ENCODE data around the gene ALOX15. TPM values are rescaled to one million over a fixed set of nuclear protein-coding genes. Genes with fewer than 3 reads are reported as not detected.
A peak's percentile ranks its signal among the peaks of the same experiment; 100 is the strongest.

The ALOX15 gene
- total RNA-seq, 2 donors from 2014 or later: not detected

DNA sequence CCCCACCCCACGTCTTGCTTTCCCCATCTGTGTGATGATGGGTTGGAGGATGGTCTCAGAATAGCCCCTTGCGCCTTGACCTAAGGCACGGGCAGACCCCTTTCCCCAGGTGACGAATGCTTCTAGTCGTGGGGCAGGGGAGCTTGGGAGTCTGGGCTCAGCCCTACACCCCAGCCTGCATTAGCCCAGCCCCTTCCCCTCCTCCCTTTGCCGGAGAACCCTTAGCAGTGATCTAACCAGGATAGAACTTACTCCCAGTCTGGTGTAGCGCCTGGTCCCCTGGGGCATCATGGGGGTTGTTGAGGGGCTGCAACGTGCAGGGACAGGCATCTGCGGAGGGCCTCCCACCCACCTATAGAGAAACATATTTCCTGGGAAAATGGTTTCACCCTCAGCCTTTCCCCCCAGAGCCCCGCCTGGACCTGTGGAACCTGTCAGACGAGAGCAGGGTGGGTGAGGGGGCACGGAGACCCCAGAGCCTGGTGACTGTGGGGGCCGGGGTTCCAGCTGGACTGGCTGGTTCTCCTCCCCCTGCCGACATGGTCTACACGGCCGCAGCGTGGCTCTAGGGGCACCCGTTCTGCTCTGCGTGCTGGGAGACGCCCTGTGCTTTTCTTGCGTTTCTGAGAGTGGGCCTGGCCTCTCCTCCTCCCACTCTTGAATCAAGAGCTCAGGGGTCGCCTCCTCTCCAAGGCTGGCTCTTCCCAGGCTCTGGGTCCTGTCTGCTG lies 52.4 kb downstream of the ALOX15 start:
- no peaks in the 10 kb centered on the region for H3K4me1 Mint-ChIP-seq (ENCODE audit: low read depth in 2 of 2)
- no peak overlapping the region for H3K4me3 Mint-ChIP-seq
- H3K27me3 Mint-ChIP-seq: peaks cover 20% of the 10 kb centered on the region in 2 donors
- no peaks in the 10 kb centered on the region for H3K36me3 Mint-ChIP-seq
- ATAC-seq: no peak
- H3K9me3 Mint-ChIP-seq: no peaks in the 10 kb centered on the region
- no peak overlapping the region for H3K27ac Mint-ChIP-seq
- peak; percentile 56 for DNase-seq (ENCODE audit: low spot score)

DNA sequence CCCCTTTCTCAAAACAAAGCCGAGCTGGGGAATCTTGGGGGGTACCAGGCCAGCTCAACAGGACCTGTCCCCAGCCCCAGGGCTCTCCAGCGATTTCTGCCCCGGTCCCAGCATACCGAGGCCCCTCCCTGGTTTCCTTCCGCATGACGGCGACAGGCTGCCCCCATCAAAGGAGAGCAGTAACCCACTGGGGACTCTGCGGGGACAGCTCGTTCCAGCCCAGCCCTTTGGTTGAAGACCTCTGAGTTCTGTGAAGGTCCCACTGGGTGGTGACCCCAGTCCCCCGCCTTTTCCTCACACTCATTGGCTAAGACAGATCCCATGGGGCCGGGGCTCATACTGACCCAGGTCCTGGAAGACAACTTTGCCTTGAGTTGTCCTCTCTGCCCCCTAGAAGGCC lies 53.1 kb downstream of the ALOX15 start:
- H3K27me3 Mint-ChIP-seq: peaks cover 25 to 26% of the 10 kb centered on the region in 2 donors
- no peak for ATAC-seq
- H3K27ac Mint-ChIP-seq: no peak overlapping the region
- H3K4me1 Mint-ChIP-seq (ENCODE audit: low read depth in 2 of 2): peaks cover 0 to 6% of the 10 kb centered on the region in 2 donors
- H3K9me3 Mint-ChIP-seq: no peaks in the 10 kb centered on the region
- DNase-seq (ENCODE audit: low spot score): peak; percentile 45
- H3K4me3 Mint-ChIP-seq: no peak overlapping the region
- H3K36me3 Mint-ChIP-seq: no peaks in the 10 kb centered on the region

DNA sequence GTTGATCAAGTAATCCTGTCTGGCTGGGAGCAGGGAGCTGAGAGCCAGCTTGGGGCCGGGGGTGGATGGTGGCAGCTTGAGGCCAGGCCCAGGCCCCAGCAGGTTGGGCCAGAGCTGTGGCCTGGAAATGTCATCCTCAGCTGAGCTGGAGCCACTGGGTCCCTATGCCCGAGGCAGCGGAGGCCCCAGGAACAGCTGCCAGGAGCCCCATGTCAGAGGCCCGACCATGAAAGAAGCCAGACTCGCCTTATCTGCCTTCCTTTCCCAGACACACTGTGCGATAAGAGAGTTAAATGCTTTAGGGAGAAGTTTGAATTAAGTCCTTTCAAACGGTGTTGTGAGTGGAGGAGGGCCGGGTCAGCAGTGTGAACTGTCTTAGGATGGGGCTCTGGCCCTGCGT lies 53.7 kb downstream of the ALOX15 start:
- H3K27me3 Mint-ChIP-seq: peaks cover 28 to 30% of the 10 kb centered on the region in 2 donors
- ATAC-seq (no peak), DNase-seq (ENCODE audit: low spot score) (no peak)
- H3K4me3 Mint-ChIP-seq: no peak overlapping the region
- H3K27ac Mint-ChIP-seq: no peak overlapping the region
- no peaks in the 10 kb centered on the region for H3K9me3 Mint-ChIP-seq
- peaks cover 0 to 6% of the 10 kb centered on the region in 2 donors for H3K4me1 Mint-ChIP-seq (ENCODE audit: low read depth in 2 of 2)
- no peaks in the 10 kb centered on the region for H3K36me3 Mint-ChIP-seq

DNA sequence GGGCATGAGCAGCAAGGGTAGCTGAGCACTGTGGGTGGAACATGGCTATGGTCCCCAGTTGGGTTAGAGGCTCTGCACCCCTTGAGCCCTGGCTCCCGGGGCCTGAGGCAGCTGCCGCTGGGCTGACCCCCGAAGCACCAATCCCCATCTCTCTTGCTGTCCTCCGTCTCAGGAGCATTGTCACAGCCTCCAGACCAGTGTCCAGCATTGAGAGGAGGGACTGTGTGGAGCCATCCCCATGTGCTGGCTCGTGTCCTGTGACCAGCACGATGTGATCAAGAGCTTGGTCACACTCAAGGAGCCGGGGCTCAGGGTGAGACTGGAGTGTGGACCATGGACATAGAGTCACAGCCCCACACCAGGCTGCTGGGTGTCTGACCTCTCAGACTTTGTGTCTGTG lies 54.3 kb downstream of the ALOX15 start:
- Mint-ChIP-seq H3K4me3 (no peak overlapping the region), H3K9me3 (no peaks in the 10 kb centered on the region), H3K36me3 (no peaks in the 10 kb centered on the region), H3K27me3 (peaks cover 29 to 30% of the 10 kb centered on the region in 2 donors), H3K4me1 (ENCODE audit: low read depth in 2 of 2) (peaks cover 0 to 6% of the 10 kb centered on the region in 2 donors), H3K27ac (no peak overlapping the region)
- no peak for ATAC-seq
- no peak for DNase-seq (ENCODE audit: low spot score)

DNA sequence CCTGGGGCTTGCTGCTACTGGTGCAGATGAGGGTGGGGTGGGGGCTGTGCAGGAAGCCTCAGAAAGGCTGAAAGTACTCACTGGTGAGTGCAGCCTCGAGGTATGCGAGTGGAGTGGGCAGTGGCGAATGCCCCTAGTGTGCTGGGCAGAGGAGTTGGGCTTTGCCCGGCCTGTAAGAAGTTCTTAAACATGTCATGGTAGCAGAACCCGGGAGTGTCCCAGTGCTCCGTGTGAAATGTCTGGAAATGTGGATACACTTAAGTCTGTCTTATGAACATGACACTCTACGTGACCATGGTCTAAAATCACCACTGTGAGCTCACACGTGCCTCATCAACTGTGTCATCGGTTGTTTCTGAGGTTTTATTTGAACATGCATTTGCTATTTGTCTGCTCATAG lies 55.4 kb downstream of the ALOX15 start:
- Mint-ChIP-seq H3K4me3 (no peak overlapping the region), H3K4me1 (ENCODE audit: low read depth in 2 of 2) (peaks cover 0 to 6% of the 10 kb centered on the region in 2 donors), H3K27ac (no peak overlapping the region), H3K27me3 (peaks cover 30 to 33% of the 10 kb centered on the region in 2 donors), H3K9me3 (no peaks in the 10 kb centered on the region), H3K36me3 (no peaks in the 10 kb centered on the region)
- DNase-seq (ENCODE audit: low spot score) (no peak), ATAC-seq (no peak)

DNA sequence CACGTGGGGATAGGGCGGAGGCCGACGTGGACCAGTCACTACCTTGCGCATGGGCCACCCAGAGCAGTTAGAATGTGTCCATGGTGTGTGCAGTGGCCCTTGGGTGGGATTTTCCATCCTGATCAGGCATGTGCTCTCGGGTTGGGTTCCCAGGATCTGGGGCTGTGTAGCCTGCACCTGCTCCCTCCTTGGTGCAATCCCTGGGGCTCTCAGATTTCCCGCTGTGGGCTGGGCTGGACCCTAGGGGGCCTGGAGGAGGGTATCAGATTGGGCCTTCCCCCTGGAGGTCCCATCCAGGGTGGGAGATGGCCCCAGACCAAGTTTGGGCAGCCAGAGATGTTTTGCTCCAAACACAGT lies 55.9 kb downstream of the ALOX15 start:
- Mint-ChIP-seq H3K27me3 (peaks cover 27 to 34% of the 10 kb centered on the region in 2 donors), H3K4me3 (no peak overlapping the region), H3K9me3 (no peaks in the 10 kb centered on the region), H3K4me1 (ENCODE audit: low read depth in 2 of 2) (peaks cover 0 to 6% of the 10 kb centered on the region in 2 donors), H3K36me3 (no peaks in the 10 kb centered on the region), H3K27ac (no peak overlapping the region)
- ATAC-seq (no peak), DNase-seq (ENCODE audit: low spot score) (no peak)

DNA sequence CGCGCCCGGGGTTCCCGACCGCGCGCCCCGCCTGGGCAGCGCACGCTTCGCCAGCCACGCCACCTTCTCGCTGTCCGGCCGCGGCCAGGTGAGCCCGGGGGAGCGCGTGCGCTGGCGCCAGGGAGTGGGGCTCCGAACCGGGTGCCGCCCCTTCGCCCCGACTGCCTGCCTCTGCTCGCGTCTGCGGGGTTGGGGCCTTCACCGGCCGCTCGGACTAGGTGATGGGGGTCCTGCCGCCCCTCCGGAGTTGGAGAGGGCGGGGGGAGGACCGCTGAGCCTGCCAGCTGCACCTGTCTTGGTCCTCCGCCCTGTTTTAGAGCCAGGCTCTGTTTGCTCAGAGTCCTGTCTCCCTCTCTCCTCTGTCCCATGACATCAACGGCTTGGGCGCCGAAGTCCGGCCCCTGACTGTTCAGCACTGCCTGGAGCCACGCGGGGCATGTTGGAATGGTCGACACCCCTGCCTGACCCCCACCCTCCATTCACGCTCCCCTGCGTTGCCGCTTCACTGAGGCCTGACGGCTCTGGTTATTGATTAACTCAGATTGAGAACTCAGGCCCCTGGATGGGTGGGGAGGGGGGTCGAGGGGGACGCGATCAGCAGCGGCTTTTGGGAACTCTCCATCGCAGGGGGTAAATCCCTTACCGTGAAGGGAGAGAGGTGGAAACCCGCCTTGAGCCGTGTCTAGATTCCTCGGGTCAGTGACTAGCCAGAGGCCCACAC lies 56.4 kb downstream of the ALOX15 start:
- no peak for ATAC-seq
- H3K4me3 Mint-ChIP-seq: no peak overlapping the region
- H3K9me3 Mint-ChIP-seq: no peaks in the 10 kb centered on the region
- H3K4me1 Mint-ChIP-seq (ENCODE audit: low read depth in 2 of 2): peaks cover 0 to 6% of the 10 kb centered on the region in 2 donors
- peaks cover 22 to 29% of the 10 kb centered on the region in 2 donors for H3K27me3 Mint-ChIP-seq
- DNase-seq (ENCODE audit: low spot score): no peak
- H3K27ac Mint-ChIP-seq: no peak overlapping the region
- no peaks in the 10 kb centered on the region for H3K36me3 Mint-ChIP-seq

DNA sequence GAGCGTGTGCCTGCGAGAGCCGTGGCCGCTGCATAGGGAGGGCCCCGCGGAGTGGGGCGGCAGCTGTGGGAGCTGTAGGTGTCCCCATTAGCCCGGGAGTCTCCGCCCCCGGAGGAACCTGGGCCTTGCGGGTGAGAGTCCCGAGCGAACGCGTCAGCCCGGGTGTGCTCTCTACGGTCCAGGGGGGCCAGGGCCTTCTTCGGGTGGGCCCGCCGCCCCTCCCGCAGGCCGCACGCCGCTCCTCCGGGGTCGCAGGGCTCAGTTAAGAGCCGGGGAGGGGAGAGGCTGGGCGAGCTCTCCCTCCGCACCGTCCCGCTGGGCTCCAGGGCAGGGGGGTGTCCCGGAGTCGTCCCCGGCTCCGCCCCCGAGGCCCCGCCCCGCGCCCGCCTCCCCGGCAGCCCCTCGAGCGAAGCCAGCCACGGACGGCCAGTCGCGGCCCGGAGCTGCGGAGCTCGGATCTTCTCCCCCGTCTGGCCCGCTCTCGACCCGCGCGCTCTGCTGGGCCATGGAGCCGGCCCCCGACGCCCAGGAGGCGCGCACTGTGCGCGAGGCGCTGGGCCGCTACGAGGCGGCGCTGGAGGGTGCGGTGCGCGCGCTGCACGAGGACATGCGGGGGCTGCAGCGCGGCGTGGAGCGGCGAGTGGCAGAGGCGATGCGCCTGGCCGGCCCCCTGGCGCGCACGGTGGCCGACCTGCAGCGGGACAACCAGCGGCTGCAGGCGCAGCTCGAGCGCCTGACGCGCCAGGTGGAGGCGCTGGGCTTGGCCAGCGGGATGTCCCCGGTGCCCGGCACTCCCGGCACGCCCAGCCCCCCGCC lies 57.2 kb downstream of the ALOX15 start, which contains the start of gene SMTNL2:
Gene SMTNL2 (plus strand): TSS at position 429 of the 816 bp plus-strand sequence. CDS start 77 bp downstream, at position 506.
- H3K4me3 Mint-ChIP-seq: peak within 1 kb of the TSS; percentile 40
- peaks cover 21 to 29% of the 10 kb centered on the region in 2 donors for H3K27me3 Mint-ChIP-seq
- no peak for ATAC-seq
- H3K9me3 Mint-ChIP-seq: no peaks in the 10 kb centered on the region
- DNase-seq (ENCODE audit: low spot score): peak; percentile 54
- no peaks in the 10 kb centered on the region for H3K36me3 Mint-ChIP-seq
- H3K27ac Mint-ChIP-seq: no peak within 1 kb of the TSS
- H3K4me1 Mint-ChIP-seq (ENCODE audit: low read depth in 2 of 2): peaks cover 0 to 6% of the 10 kb centered on the region in 2 donors

DNA sequence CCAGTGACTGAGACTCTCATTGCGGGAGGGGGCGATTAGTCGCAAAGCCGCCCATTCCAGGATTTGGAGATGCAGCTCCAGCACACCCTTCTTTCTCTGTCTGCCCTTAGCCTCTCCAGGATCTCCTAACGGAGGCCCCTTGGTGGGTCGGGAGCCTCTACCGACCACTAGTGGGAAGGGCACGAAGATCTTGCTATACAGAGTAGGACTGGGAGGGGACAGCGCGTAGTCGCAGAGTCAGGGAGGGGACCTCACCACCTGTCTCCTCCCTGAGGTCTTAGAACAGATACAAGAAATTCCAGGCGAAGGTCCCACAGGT lies 57.7 kb downstream of the ALOX15 start:
- DNase-seq (ENCODE audit: low spot score) (no peak), ATAC-seq (no peak)
- Mint-ChIP-seq H3K4me1 (ENCODE audit: low read depth in 2 of 2) (peaks cover 0 to 6% of the 10 kb centered on the region in 2 donors), H3K27me3 (peaks cover 21 to 29% of the 10 kb centered on the region in 2 donors), H3K27ac (no peak overlapping the region), H3K36me3 (no peaks in the 10 kb centered on the region), H3K4me3 (peak overlapping the region; percentile 40), H3K9me3 (no peaks in the 10 kb centered on the region)

DNA sequence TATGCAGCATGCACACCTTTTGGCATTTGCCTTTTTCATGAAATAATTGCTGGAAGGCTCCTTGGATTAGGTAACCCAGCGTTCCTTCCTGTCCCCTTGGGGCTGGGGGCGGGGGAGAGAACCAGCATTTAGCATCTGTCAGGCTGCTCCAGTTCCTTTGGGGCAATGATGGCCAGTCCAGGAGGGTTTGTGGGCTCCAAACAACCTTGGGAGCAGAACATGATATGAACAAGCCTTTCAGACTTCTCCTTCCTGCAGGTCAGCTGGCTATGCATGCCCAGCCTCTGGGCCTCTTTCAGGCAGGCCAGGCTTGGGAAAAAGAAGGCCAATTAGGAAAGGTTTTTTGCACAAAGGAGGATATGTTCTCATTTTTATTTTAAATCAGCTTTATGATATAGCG lies 58.3 kb downstream of the ALOX15 start:
- Mint-ChIP-seq H3K27me3 (peaks cover 21 to 29% of the 10 kb centered on the region in 2 donors), H3K27ac (no peak overlapping the region), H3K4me3 (no peak overlapping the region), H3K36me3 (no peaks in the 10 kb centered on the region), H3K4me1 (ENCODE audit: low read depth in 2 of 2) (peaks cover 0 to 6% of the 10 kb centered on the region in 2 donors), H3K9me3 (no peaks in the 10 kb centered on the region)
- DNase-seq (ENCODE audit: low spot score) (no peak), ATAC-seq (no peak)

DNA sequence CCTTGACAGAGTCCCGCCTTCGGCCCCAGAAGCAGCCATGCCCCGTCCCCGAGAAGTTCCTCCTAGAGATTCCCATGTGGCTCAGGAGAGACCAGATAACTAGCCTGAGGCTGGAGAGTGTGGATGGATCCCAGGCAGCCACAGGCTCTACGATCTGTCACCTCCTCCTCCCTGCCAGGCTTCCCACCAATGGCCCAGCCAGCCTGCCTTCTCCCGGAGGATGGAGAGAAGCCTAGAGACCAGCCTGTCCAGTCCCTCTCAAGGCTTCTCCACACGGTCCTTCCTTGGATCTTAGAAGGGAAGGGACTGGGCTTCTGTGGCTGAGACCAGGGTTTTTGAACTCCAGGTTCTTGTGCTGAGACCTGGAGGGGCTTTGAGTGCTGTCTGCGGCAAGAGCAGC lies 58.8 kb downstream of the ALOX15 start:
- no peak overlapping the region for H3K27ac Mint-ChIP-seq
- no peaks in the 10 kb centered on the region for H3K9me3 Mint-ChIP-seq
- H3K36me3 Mint-ChIP-seq: no peaks in the 10 kb centered on the region
- ATAC-seq: no peak
- DNase-seq (ENCODE audit: low spot score): no peak
- no peak overlapping the region for H3K4me3 Mint-ChIP-seq
- H3K4me1 Mint-ChIP-seq (ENCODE audit: low read depth in 2 of 2): peaks cover 0 to 6% of the 10 kb centered on the region in 2 donors
- peaks cover 21 to 29% of the 10 kb centered on the region in 2 donors for H3K27me3 Mint-ChIP-seq

DNA sequence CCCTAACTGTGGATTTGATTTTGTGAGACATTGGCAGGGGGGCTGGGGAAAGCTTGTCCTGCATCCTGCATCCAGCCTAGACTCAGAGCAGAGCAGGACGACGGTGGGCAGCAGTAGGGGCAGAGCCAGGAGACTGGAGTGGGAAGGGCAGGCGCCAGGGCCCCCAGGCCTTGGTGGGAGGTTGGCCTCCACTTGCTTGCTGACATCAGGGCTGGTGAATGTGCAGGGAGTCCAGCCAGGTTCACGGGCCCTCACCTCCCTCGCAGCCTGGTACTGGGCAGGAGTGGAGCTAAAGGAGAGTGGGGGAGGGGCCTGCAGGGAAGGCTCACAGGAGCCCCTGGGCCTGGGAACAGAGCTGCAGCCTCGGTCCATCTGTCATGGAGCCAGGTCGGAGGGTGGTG lies 59.4 kb downstream of the ALOX15 start:
- Mint-ChIP-seq H3K4me1 (ENCODE audit: low read depth in 2 of 2) (peaks cover 0 to 6% of the 10 kb centered on the region in 2 donors), H3K27ac (no peak overlapping the region), H3K36me3 (no peaks in the 10 kb centered on the region), H3K9me3 (no peaks in the 10 kb centered on the region), H3K27me3 (peaks cover 21 to 29% of the 10 kb centered on the region in 2 donors), H3K4me3 (no peak overlapping the region)
- DNase-seq (ENCODE audit: low spot score) (peak; percentile 49), ATAC-seq (no peak)

Measured in natural killer cell treated with Interleukin-12 subunit alpha and Interleukin-12 subunit beta and Interleukin-15 and Interleukin-18, amount 100 ng/mL, for 72 hours (primary cell).